NT2/D1 (cell line): ENCODE results near the gene ELFN1.

ENCODE experiments used
- YY1 ChIP-seq: IDR thresholded peaks from 2 replicates; pipeline ENCODE4 v1.6.1; 2011; ENCODE audit not compliant: insufficient read length, insufficient read depth
- ZNF274 ChIP-seq: IDR thresholded peaks from 2 replicates; pipeline ENCODE4 v1.6.1; 2011; ENCODE audit warnings: mild to moderate bottlenecking, low read depth, low read length

- no peak for TF ChIP-seq ZNF274
- no peak for TF ChIP-seq YY1
Measured at GRCh38 chr7:1706721-1707613, 36.9 kb downstream of the ELFN1 start.
